GM19239 (cell line): Measurements from ENCODE around the gene CAMK2G.
"Not testable (repeated sequence)": the region's sequence is repeated elsewhere in the genome, so short reads cannot be mapped to it uniquely, and the experiment has no call there.

Experiments
- DNase-seq: peaks from one replicate; pipeline ENCODE4 v3.0.0; 2011; ENCODE audit warnings: low spot score; ENCODE audit not compliant: insufficient read length
- FAIRE-seq: peaks from 2 replicates; lab custom pipeline; 2011; peaks lifted over from hg19 to GRCh38; lab: Jason Lieb, UNC

The CAMK2G gene

GRCh38 chr10:73842349-73842748 is 32.0 kb downstream of the CAMK2G start:
- FAIRE-seq = no peak
- no peak for DNase-seq

- DNase-seq (no peak), FAIRE-seq (no peak)
Measured at GRCh38 chr10:73841526-73842285, 32.6 kb downstream of the CAMK2G start.

- no peak for FAIRE-seq
- DNase-seq = no peak
Measured at GRCh38 chr10:73841061-73841421, 33.3 kb downstream of the CAMK2G start.

GRCh38 chr10:73840403-73841060 is 33.8 kb downstream of the CAMK2G start:
- no peak for FAIRE-seq
- DNase-seq = no peak

GRCh38 chr10:73840056-73840402 is 34.3 kb downstream of the CAMK2G start:
- DNase-seq (no peak), FAIRE-seq (no peak)

- DNase-seq (no peak), FAIRE-seq (no peak)
Measured at GRCh38 chr10:73839276-73839966, 34.9 kb downstream of the CAMK2G start.

GRCh38 chr10:73838827-73839226 is 35.5 kb downstream of the CAMK2G start:
- no peak for FAIRE-seq

GRCh38 chr10:73838008-73838567 is 36.3 kb downstream of the CAMK2G start:
- FAIRE-seq = no peak
- no peak for DNase-seq

More at GRCh38 chr10:73838827-73839226, 35.5 kb downstream of the CAMK2G start:
- DNase-seq = no peak

GRCh38 chr10:73837072-73837471 is 37.3 kb downstream of the CAMK2G start:
- DNase-seq = no peak
- no peak for FAIRE-seq

- FAIRE-seq = no peak
- DNase-seq = no peak
Measured at GRCh38 chr10:73836427-73836980, 37.9 kb downstream of the CAMK2G start.

GRCh38 chr10:73829090-73829489 is 45.3 kb downstream of the CAMK2G start:
- FAIRE-seq, DNase-seq: not testable (repeated sequence)

GRCh38 chr10:73828161-73828560 is 46.2 kb downstream of the CAMK2G start:
- FAIRE-seq (no peak), DNase-seq (no peak)

GRCh38 chr10:73827346-73828089 is 46.8 kb downstream of the CAMK2G start:
- no peak for DNase-seq
- no peak for FAIRE-seq

GRCh38 chr10:73824146-73824725 is 50.1 kb downstream of the CAMK2G start:
- FAIRE-seq = no peak
- DNase-seq = no peak

- FAIRE-seq = no peak
- no peak for DNase-seq
Measured at GRCh38 chr10:73823391-73823790, 51.0 kb downstream of the CAMK2G start.

GRCh38 chr10:73819513-73820093 is 54.8 kb downstream of the CAMK2G start:
- FAIRE-seq (no peak), DNase-seq (no peak)

- no peak for FAIRE-seq
Measured at GRCh38 chr10:73819081-73819480, 55.3 kb downstream of the CAMK2G start.

GRCh38 chr10:73818402-73818801 is 56.0 kb downstream of the CAMK2G start:
- no peak for FAIRE-seq
- DNase-seq = no peak

More at GRCh38 chr10:73819081-73819480, 55.3 kb downstream of the CAMK2G start:
- DNase-seq = no peak

GRCh38 chr10:73817826-73818225 is 56.5 kb downstream of the CAMK2G start:
- FAIRE-seq (no peak), DNase-seq (no peak)
